ENCODE data around the gene COL15A1.

Gene COL15A1

GRCh38 chr9:99019510-99020331 is 76.0 kb downstream of the COL15A1 start:
- no peak for DNase-seq

- DNase-seq, result no peak
Measured at GRCh38 chr9:99020786-99021436, 77.2 kb downstream of the COL15A1 start.

- no peak for DNase-seq
Measured at GRCh38 chr9:99021512-99021911, 77.8 kb downstream of the COL15A1 start.

- no peak for DNase-seq
Measured at GRCh38 chr9:99023231-99023630, 79.5 kb downstream of the COL15A1 start.

- no peak for DNase-seq
Measured at GRCh38 chr9:99023831-99024230, 80.1 kb downstream of the COL15A1 start.

- DNase-seq, result no peak
Measured at GRCh38 chr9:99024959-99025358, 81.3 kb downstream of the COL15A1 start.

GRCh38 chr9:99025616-99026270 is 82.0 kb downstream of the COL15A1 start:
- no peak for DNase-seq

- DNase-seq, result no peak
Measured at GRCh38 chr9:99026271-99026955, 82.7 kb downstream of the COL15A1 start.

- DNase-seq, result no peak
Measured at GRCh38 chr9:99026956-99027298, 83.2 kb downstream of the COL15A1 start.

GRCh38 chr9:99027443-99027842 is 83.7 kb downstream of the COL15A1 start:
- no peak for DNase-seq

- DNase-seq, result no peak
Measured at GRCh38 chr9:99029083-99029645, 85.5 kb downstream of the COL15A1 start.

- no peak for DNase-seq
Measured at GRCh38 chr9:99030092-99030511, 86.4 kb downstream of the COL15A1 start.

- DNase-seq, result no peak
Measured at GRCh38 chr9:99030610-99031109, 87.0 kb downstream of the COL15A1 start.

- DNase-seq, result no peak
Measured at GRCh38 chr9:99031319-99031718, 87.6 kb downstream of the COL15A1 start.

- DNase-seq, result no peak
Measured at GRCh38 chr9:99031994-99032393, 88.3 kb downstream of the COL15A1 start.

- DNase-seq, result no peak
Measured at GRCh38 chr9:99034149-99034548, 90.4 kb downstream of the COL15A1 start.

- no peak for DNase-seq
Measured at GRCh38 chr9:99035313-99035712, 91.6 kb downstream of the COL15A1 start.

- no peak for DNase-seq
Measured at GRCh38 chr9:99037769-99038483, 94.2 kb downstream of the COL15A1 start.

- no peak for DNase-seq
Measured at GRCh38 chr9:99038484-99038820, 94.7 kb downstream of the COL15A1 start.

- DNase-seq, result no peak
Measured at GRCh38 chr9:99039505-99040182, 95.9 kb downstream of the COL15A1 start.

GRCh38 chr9:99040251-99040900 is 96.7 kb downstream of the COL15A1 start:
- no peak for DNase-seq
